Panc1 (cell line): ENCODE data around the gene CAMK1D. TPM values are rescaled to one million over a fixed set of nuclear protein-coding genes. Genes with fewer than 3 reads are reported as not detected.

Source experiments
- ATAC-seq: fragments of 200-7000 bp; cut with Tn5 transposase; 2 replicates; pipeline ENCODE4 v1.9.1; 2020; ENCODE audit warnings: mild to moderate bottlenecking, moderate library complexity
- BruUV-seq: library from RNA; stranded (reverse); fragments of 400-500 nt; replicated peaks from 2 replicates; lab custom pipeline; 2021; lab: Mats Ljungman, UMichigan
- CTCF ChIA-PET: fragments of 300-600 bp; sonication (Branson Sonifier 250); formaldehyde crosslinking; loops from one replicate; lab custom pipeline; 2022; ENCODE audit warnings: antibody characterized with exemption; lab: Charles Lee
- POLR2A ChIA-PET: fragments of 300-600 bp; sonication (Branson Sonifier 250); formaldehyde crosslinking; loops from one replicate; lab custom pipeline; 2022; ENCODE audit warnings: antibody characterized with exemption; lab: Charles Lee
- DNase-seq: peaks from one replicate; pipeline ENCODE4 v3.0.0-alpha.2; 2010; ENCODE audit warnings: low read depth, low spot score
- H3K27ac ChIP-seq: 2 replicates; pipeline ENCODE4 v1.5.1; 2011; ENCODE audit warnings: mild to moderate bottlenecking, low read length, inconsistent platforms
- H3K27me3 ChIP-seq: fragments of 200-500 bp; sonication (Bioruptor generic); 2 replicates; pipeline ENCODE4 v1.6.0; 2014; ENCODE audit warnings: low read length, inconsistent platforms; ENCODE audit not compliant: control insufficient read depth, insufficient read depth
- H3K36me3 ChIP-seq: fragments of 200-500 bp; sonication (Bioruptor generic); 2 replicates; pipeline ENCODE4 v1.5.1; 2014; ENCODE audit warnings: inconsistent platforms, mild to moderate bottlenecking, low read length, moderate library complexity; ENCODE audit not compliant: control insufficient read depth, insufficient read depth
- H3K4me1 ChIP-seq: 2 replicates; pipeline ENCODE4 v1.5.1; 2011; ENCODE audit warnings: inconsistent platforms, mild to moderate bottlenecking, low read length, moderate library complexity; ENCODE audit not compliant: control insufficient read depth, insufficient read depth
- H3K4me3 ChIP-seq, 2 experiments: 2 replicates each; pipeline ENCODE4 v1.5.1; 2011 to 2012; ENCODE audit warnings: low read depth in 2 of 2, low read length in 2 of 2, mild to moderate bottlenecking in 2 of 2, inconsistent platforms in 1 of 2, moderate library complexity in 1 of 2
- H3K9me3 ChIP-seq: fragments of 200-500 bp; sonication (Bioruptor generic); 2 replicates; pipeline ENCODE4 v1.5.1; 2014; ENCODE audit warnings: low read depth, mild to moderate bottlenecking, inconsistent platforms, low read length, moderate library complexity; ENCODE audit not compliant: control insufficient read depth, insufficient read depth
- CTCF ChIP-seq: fragments of 450-650 bp; IDR thresholded peaks from 2 replicates; pipeline ENCODE4 v1.5.1; 2017; ENCODE audit warnings: mild to moderate bottlenecking
- POLR2AphosphoS5 ChIP-seq: IDR thresholded peaks from 2 replicates; pipeline ENCODE4 v1.6.1; 2012; ENCODE audit warnings: mild to moderate bottlenecking, low read depth, low read length, moderate library complexity
- SIN3A ChIP-seq: IDR thresholded peaks from 2 replicates; pipeline ENCODE4 v1.6.1; 2012; ENCODE audit warnings: low read depth, mild to moderate bottlenecking, low read length, moderate library complexity, borderline replicate concordance; ENCODE audit not compliant: insufficient read depth
- TCF7L2 ChIP-seq: IDR thresholded peaks from 2 replicates; pipeline ENCODE4 v1.6.1; 2011; ENCODE audit warnings: mild to moderate bottlenecking, low read depth, low read length, inconsistent platforms
- in situ Hi-C: cut with HindIII; loops from 2 replicates; pipeline ENCODE4 v1.10.0; 2016; ENCODE audit warnings: low sequenced_read_pairs, low pct_unique_long_range_greater_than_20kb
- intact Hi-C: fragments of 100-400 bp; cut with micrococcal nuclease; formaldehyde crosslinking; loops from one replicate; pipeline ENCODE4 v1.10.0; 2022; ENCODE audit not compliant: unreplicated experiment
- total RNA-seq: library from RNA; stranded (reverse); gene quantifications from one replicate; pipeline ENCODE4 v1.2.1, GENCODE V29; 2021; ENCODE audit not compliant: unreplicated experiment
- TF ChIP-seq, protein P1 (sequence below), 2 experiments: IDR thresholded peaks; 2 replicates each; pipeline ENCODE4 v1.6.1; 2011 to 2012; ENCODE audit warnings: low read depth in 2 of 2, control low read depth in 1 of 2, low read length in 1 of 2, mild to moderate bottlenecking in 1 of 2, moderate library complexity in 1 of 2; ENCODE audit not compliant: insufficient read depth in 1 of 2

Gene CAMK1D
- total RNA-seq, 1 experiment from 2014 or later = 5.7 TPM

GRCh38 chr10:12750526-12751201, 401.3 kb downstream of the CAMK1D start:
- CTCF ChIA-PET = no interaction called here
- H3K4me1 ChIP-seq = no peaks in the 10 kb centered on the region
- POLR2A ChIA-PET = no interaction called here
- in situ Hi-C loops (no loop called here), intact Hi-C loops (no loop called here)
- no peak overlapping the region for H3K4me3 ChIP-seq
- no peak for ATAC-seq
- no TSS peak for BruUV-seq
- no peaks in the 10 kb centered on the region for H3K36me3 ChIP-seq
- H3K9me3 ChIP-seq = no peaks in the 10 kb centered on the region
- no peaks in the 10 kb centered on the region for H3K27me3 ChIP-seq
- TF ChIP-seq, protein P1, sequence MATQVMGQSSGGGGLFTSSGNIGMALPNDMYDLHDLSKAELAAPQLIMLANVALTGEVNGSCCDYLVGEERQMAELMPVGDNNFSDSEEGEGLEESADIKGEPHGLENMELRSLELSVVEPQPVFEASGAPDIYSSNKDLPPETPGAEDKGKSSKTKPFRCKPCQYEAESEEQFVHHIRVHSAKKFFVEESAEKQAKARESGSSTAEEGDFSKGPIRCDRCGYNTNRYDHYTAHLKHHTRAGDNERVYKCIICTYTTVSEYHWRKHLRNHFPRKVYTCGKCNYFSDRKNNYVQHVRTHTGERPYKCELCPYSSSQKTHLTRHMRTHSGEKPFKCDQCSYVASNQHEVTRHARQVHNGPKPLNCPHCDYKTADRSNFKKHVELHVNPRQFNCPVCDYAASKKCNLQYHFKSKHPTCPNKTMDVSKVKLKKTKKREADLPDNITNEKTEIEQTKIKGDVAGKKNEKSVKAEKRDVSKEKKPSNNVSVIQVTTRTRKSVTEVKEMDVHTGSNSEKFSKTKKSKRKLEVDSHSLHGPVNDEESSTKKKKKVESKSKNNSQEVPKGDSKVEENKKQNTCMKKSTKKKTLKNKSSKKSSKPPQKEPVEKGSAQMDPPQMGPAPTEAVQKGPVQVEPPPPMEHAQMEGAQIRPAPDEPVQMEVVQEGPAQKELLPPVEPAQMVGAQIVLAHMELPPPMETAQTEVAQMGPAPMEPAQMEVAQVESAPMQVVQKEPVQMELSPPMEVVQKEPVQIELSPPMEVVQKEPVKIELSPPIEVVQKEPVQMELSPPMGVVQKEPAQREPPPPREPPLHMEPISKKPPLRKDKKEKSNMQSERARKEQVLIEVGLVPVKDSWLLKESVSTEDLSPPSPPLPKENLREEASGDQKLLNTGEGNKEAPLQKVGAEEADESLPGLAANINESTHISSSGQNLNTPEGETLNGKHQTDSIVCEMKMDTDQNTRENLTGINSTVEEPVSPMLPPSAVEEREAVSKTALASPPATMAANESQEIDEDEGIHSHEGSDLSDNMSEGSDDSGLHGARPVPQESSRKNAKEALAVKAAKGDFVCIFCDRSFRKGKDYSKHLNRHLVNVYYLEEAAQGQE (IDR thresholded peaks at IDR 0.05; ENCODE audit: insufficient read depth in 1 of 2, low read depth in 2 of 2, low read length in 1 of 2) = no peak
- TF ChIP-seq TCF7L2 (no peak), CTCF (no peak), POLR2AphosphoS5 (no peak), SIN3A (no peak)
- no peak overlapping the region for H3K27ac ChIP-seq
- no peak for DNase-seq

DNA sequence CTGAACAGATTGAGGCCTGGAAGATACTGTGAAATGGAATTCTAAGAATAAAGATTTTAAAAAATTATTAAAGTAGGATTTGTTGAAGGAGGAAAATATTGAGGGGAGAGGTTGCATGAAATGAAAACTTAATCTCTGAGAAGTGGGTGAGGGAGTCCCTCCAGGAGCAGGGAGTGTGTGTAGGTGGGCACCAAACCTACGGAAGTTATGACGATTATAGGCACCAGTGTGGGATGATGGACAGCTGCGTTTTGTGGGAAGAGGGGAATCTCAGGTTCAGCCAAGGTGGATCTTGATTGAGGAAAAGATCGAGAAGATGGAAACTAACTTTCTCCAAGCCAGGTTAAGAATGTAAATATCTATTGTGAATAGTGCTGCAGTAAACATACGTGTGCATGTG, 405.7 kb downstream of the CAMK1D start:
- DNase-seq (no peak), ATAC-seq (no peak)
- Histone ChIP-seq H3K27me3 (no peaks in the 10 kb centered on the region), H3K4me3 (no peak overlapping the region), H3K4me1 (no peaks in the 10 kb centered on the region), H3K9me3 (no peaks in the 10 kb centered on the region), H3K27ac (no peak overlapping the region), H3K36me3 (no peaks in the 10 kb centered on the region)
- in situ Hi-C loops (no loop called here), intact Hi-C loops (no loop called here)
- no peak for TF ChIP-seq POLR2AphosphoS5
- BruUV-seq = no TSS peak
- POLR2A ChIA-PET = no interaction called here
- CTCF ChIA-PET = no interaction called here

DNA sequence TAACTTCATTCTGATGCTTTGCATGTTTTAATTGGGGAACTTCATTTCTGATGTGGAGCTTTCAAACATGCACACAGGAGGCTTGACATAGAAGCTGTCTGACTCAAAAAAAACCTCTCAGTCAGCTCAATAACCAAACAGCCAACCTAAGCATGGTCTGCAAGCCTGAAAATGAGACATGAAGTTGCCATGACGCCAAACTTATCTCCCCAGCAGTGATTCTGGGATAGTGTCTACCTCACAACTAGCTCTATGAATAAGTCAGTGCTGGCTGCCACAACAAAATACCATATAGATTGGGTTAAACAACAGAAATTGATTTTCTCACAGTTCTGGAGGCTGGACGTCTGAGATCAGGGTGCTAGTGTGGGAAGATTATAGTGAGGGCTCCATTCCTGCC, 408.0 kb downstream of the CAMK1D start:
- Histone ChIP-seq H3K4me1 (no peaks in the 10 kb centered on the region), H3K27ac (no peak overlapping the region), H3K9me3 (no peaks in the 10 kb centered on the region), H3K36me3 (no peaks in the 10 kb centered on the region), H3K27me3 (no peaks in the 10 kb centered on the region), H3K4me3 (no peak overlapping the region)
- ChIA-PET CTCF (no interaction called here), POLR2A (no interaction called here)
- DNase-seq = no peak
- TF ChIP-seq TCF7L2 = no peak
- TF ChIP-seq, protein P1 (IDR thresholded peaks at IDR 0.05; ENCODE audit: insufficient read depth in 1 of 2, low read depth in 2 of 2, low read length in 1 of 2) = no peak
- no TSS peak for BruUV-seq
- in situ Hi-C loops (no loop called here), intact Hi-C loops (no loop called here)
- ATAC-seq = no peak
